HepG2 (cell line): ENCODE results near the gene USP32. TPM values are rescaled to one million over a fixed set of nuclear protein-coding genes. Genes with fewer than 3 reads are reported as not detected.

ENCODE experiments used
- ATAC-seq: fragments of 200-7000 bp; cut with Tn5 transposase; 3 replicates; pipeline ENCODE4 v1.9.1; 2020; ENCODE audit warnings: mild to moderate bottlenecking, moderate library complexity
- BruUV-seq: library from RNA; stranded (reverse); fragments of 400-500 nt; replicated peaks from 2 replicates; lab custom pipeline; 2021; lab: Mats Ljungman, UMichigan
- CTCF ChIA-PET: fragments of 300-600 bp; formaldehyde crosslinking; extraction: SDS; loops from one replicate; lab custom pipeline; 2021; ENCODE audit warnings: low total read pairs, inconsistent platforms, low intra/inter-chr PET ratio; lab: Yijun Ruan, JAX
- POLR2A ChIA-PET: fragments of 350-600 bp; sonication (Branson Sonifier 250); formaldehyde crosslinking; loops from one replicate; lab custom pipeline; 2020; ENCODE audit warnings: antibody characterized with exemption, inconsistent platforms; lab: Yijun Ruan, JAX
- DNase-seq: peaks from one replicate; pipeline ENCODE4 v3.0.0-alpha.2; 2015; ENCODE audit warnings: low spot score
- FAIRE-seq: peaks from 3 replicates; lab custom pipeline; 2011; peaks lifted over from hg19 to GRCh38; lab: Jason Lieb, UNC
- H2AFZ ChIP-seq: one replicate; pipeline ENCODE4 v1.6.1; 2011; ENCODE audit warnings: low read length, inconsistent platforms
- H3K27ac ChIP-seq: fragments of 300-600 bp; 3 replicates; pipeline ENCODE4 v1.8.0; 2011; ENCODE audit warnings: mixed run types, mild to moderate bottlenecking, mixed read lengths, low read length, inconsistent platforms; ENCODE audit not compliant: insufficient read depth; ENCODE audit errors: extremely low read length
- H3K27me3 ChIP-seq, 2 experiments: fragments of 200-600 bp in 1 of 2; 2 replicates in 1 of 2; 3 replicates in 1 of 2; pipeline versions ENCODE4 v1.6.0 to v1.8.0; 2011; ENCODE audit warnings: low read length in 2 of 2, mild to moderate bottlenecking in 2 of 2, moderate library complexity in 2 of 2, inconsistent platforms in 1 of 2; ENCODE audit not compliant: insufficient read depth in 2 of 2, control insufficient read depth in 1 of 2
- H3K36me3 ChIP-seq, 2 experiments: fragments of 200-600 bp in 1 of 2; replicated peaks in 1 of 2; 2 replicates in 1 of 2; 3 replicates in 1 of 2; pipeline versions ENCODE4 v1.5.1 to v1.8.0; 2011; ENCODE audit warnings: low read length in 2 of 2, inconsistent platforms in 1 of 2; ENCODE audit not compliant: insufficient read depth in 2 of 2, control insufficient read depth in 1 of 2
- H3K4me1 ChIP-seq: 2 replicates; pipeline ENCODE4 v1.5.1; 2012; ENCODE audit warnings: low read length, inconsistent platforms; ENCODE audit not compliant: insufficient read depth
- H3K4me2 ChIP-seq: 2 replicates; pipeline ENCODE4 v1.6.0; 2011; ENCODE audit warnings: low read depth, low read length, inconsistent platforms
- H3K4me3 ChIP-seq, 3 experiments: fragments of 200-600 bp in 1 of 3; sonication (generic), shearing (Covaris generic) in 1 of 3; replicated peaks in 1 of 3; 2 replicates each; pipeline ENCODE4 v1.5.1; 2011 to 2016; ENCODE audit warnings: low read length in 3 of 3, inconsistent platforms in 2 of 3, low read depth in 2 of 3, mild to moderate bottlenecking in 2 of 3, control low read depth in 1 of 3, mixed read lengths in 1 of 3; ENCODE audit not compliant: insufficient read depth in 1 of 3
- H3K79me2 ChIP-seq: one replicate; pipeline ENCODE4 v1.6.1; 2011; ENCODE audit warnings: low read length, inconsistent platforms; ENCODE audit not compliant: insufficient read depth
- H3K9ac ChIP-seq: 2 replicates; pipeline ENCODE4 v1.6.0; 2011; ENCODE audit warnings: mild to moderate bottlenecking, low read depth, low read length, inconsistent platforms; ENCODE audit not compliant: insufficient read depth
- H3K9me3 ChIP-seq: 2 replicates; pipeline ENCODE4 v1.5.1; 2012; ENCODE audit warnings: mild to moderate bottlenecking, low read length
- H4K20me1 ChIP-seq: 2 replicates; pipeline ENCODE4 v1.6.0; 2011; ENCODE audit warnings: inconsistent platforms, mild to moderate bottlenecking, low read length, moderate library complexity; ENCODE audit not compliant: insufficient read depth
- GABPA ChIP-seq, 2 experiments: IDR thresholded peaks; 2 replicates each; pipeline ENCODE4 v1.6.1; 2011 to 2016; ENCODE audit warnings: low read depth in 2 of 2, low read length in 1 of 2, missing biosample characterization in 1 of 2, missing genetic modification characterization in 1 of 2
- GATAD2A ChIP-seq: IDR thresholded peaks from 2 replicates; pipeline ENCODE4 v1.6.1; 2016
- MNT ChIP-seq: fragments of 450-650 bp; IDR thresholded peaks from 2 replicates; pipeline ENCODE4 v1.6.1; 2016
- SMARCC2 ChIP-seq: fragments of 450-650 bp; IDR thresholded peaks from 2 replicates; pipeline ENCODE4 v1.6.1; 2017; ENCODE audit warnings: antibody characterized with exemption, mild to moderate bottlenecking
- ZBTB33 ChIP-seq: sonication (generic); formaldehyde crosslinking; IDR thresholded peaks from 2 replicates; pipeline ENCODE4 v1.4.0; 2020; ENCODE audit warnings: missing genetic modification reagents
- WGBS: methylation state at CpG from one replicate; pipeline ENCODE4 v1.1.6; 2017; ENCODE audit warnings: low lambda C conversion rate; 5-methylcytosine and 5-hydroxymethylcytosine counted together
- in situ Hi-C: cut with HindIII; loops from 2 replicates; pipeline ENCODE4 v1.10.0; 2017; ENCODE audit warnings: low pct_unique_long_range_greater_than_20kb; ENCODE audit not compliant: extremely low pct_ligation_motif_present
- intact Hi-C: fragments of 100-400 bp; cut with micrococcal nuclease; formaldehyde crosslinking; loops from one replicate; pipeline ENCODE4 v1.10.0; 2022; ENCODE audit not compliant: unreplicated experiment
- polyA plus RNA-seq, 8 experiments: library from polyadenylated mRNA; depleted of rRNA in 3 of 8; stranded (reverse) in 7 of 8; unstranded in 1 of 8; fragments of >200 nt; fragmentation: Illumina TruSeq in 4 of 8; extraction: Trizol in 4 of 8; gene quantifications; 2 replicates each; pipeline versions ENCODE4 v1.2.1 to v1.2.3, GENCODE V29; 2011 to 2016; ENCODE audit warnings: low read depth in 4 of 8, missing spikeins in 1 of 8, mixed read lengths in 1 of 8; ENCODE audit not compliant: insufficient read depth in 1 of 8
- total RNA-seq, 5 experiments: library from RNA; depleted of rRNA; stranded (reverse); fragments of >200 nt; fragmentation: Illumina TruSeq; extraction: Trizol; gene quantifications; 2 replicates each; pipeline ENCODE4 v1.2.3, GENCODE V29; 2016; ENCODE audit warnings: low read depth in 1 of 5

The USP32 gene
- total and polyA plus RNA-seq, 2 of the 13 experiments (the other 11 are each of a cell fraction or from before 2014, with no cell fraction given), result 24.9 to 39.9 TPM

DNA sequence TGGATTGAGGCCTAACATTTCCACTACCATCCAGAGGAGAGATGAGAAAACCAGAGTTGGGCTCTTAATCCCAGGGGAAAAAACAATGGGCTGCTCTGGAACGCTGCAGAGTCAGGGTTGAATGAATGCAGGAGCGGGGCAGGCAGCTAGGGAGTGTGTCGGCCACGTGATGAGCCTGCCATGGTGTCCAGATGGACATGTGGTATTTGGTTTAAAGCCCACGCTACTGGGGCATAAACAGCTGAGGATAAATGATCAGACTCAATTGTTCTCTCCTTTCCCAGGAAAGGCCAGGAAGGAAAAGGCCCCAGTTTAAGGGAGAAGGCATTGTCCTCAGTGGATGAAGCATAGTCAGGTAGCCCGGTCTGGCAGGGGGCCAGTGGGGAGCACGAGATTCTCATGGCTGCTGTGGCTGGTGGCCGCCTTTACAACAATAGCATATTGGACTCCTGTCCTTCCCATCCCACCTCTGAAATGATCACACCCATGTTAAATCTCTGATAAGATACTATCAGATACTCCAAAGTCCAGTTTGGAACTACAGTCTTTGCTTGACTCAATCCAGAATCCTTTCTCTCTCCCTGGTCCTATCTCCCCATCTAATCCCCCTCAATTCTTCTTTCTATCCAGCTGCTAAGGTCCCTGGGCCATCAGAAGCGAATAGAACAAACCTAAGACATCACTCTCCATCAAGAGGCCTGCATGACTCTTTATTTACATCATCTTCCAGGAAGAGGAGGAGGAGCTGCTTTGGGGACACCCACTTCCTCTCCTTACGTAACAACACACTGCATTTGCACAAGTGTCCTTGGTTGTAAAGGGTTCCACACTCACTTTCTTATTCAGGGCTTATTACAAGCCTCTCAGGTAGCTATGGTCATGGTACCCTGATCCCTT lies 221.8 kb downstream of the USP32 start (continued):
- TF ChIP-seq GABPA (IDR thresholded peaks at IDR 0.05; ENCODE audit: low read depth, low read length) (no peak), GABPA (CRISPR knock-in tag; IDR thresholded peaks at IDR 0.05; ENCODE audit: low read depth) (peak; percentile 48; the same call in 1 of the 2 replicates), GATAD2A (peak; percentile 82)

GRCh38 chr17:60168654-60169053 lies 223.3 kb downstream of the USP32 start:
- Histone ChIP-seq H4K20me1 (no peaks in the 10 kb centered on the region), H3K9ac (no peak overlapping the region), H3K4me3 (no peak overlapping the region), H3K36me3 (no peaks in the 10 kb centered on the region), H3K4me1 (peaks cover 55% of the 10 kb centered on the region), H3K9me3 (no peaks in the 10 kb centered on the region), H3K4me2 (no peak overlapping the region), H3K27ac (no peak overlapping the region), H3K79me2 (no peaks in the 10 kb centered on the region), H3K27me3 (0 out of 5 replicates have a peak, but pooled peaks cover 0 to 3% of the 10 kb centered on the region in 2 experiments), H2AFZ (no peak overlapping the region)
- DNase-seq (no peak), ATAC-seq (no peak), FAIRE-seq (no peak)
- TF ChIP-seq SMARCC2, result no peak
- peak; percentile 30; the same call in 1 of the 2 replicates for TF ChIP-seq MNT
- TF ChIP-seq ZBTB33 (CRISPR knock-in tag), result peak; percentile 30; the same call in 1 of the 2 replicates
- in situ Hi-C loops (loop anchor here (10.0 kb wide), 1 partner anchor 266 kb away; no protein-coding TSS in a partner anchor), intact Hi-C loops (no loop called here)
- CTCF ChIA-PET, result no interaction called here
- BruUV-seq, result no TSS peak
- 41% methylated on average over 7 of the region's 7 CpGs for WGBS
- POLR2A ChIA-PET, result no interaction called here
